Neuronal stem cell (in vitro differentiated cells): ENCODE results near the gene FKBP7.
"Not testable (repeated sequence)": the region's sequence is repeated elsewhere in the genome, so short reads cannot be mapped to it uniquely, and the experiment has no call there.

Experiments used
- DNase-seq: peaks from one replicate; pipeline ENCODE4 v3.0.0-alpha.2; 2013; ENCODE audit warnings: low spot score
- H2AFZ ChIP-seq: one replicate; pipeline ENCODE4 v1.6.1; 2013; ENCODE audit warnings: mild to moderate bottlenecking, low read length, inconsistent platforms
- H2AK5ac ChIP-seq: 2 replicates; pipeline ENCODE4 v1.6.1; 2013; ENCODE audit warnings: low read depth, mild to moderate bottlenecking, inconsistent platforms, low read length, moderate library complexity, mixed read lengths
- H2BK120ac ChIP-seq: 2 replicates; pipeline ENCODE4 v1.6.1; 2013; ENCODE audit warnings: low read depth, mild to moderate bottlenecking, inconsistent platforms, low read length, moderate library complexity, mixed read lengths
- H2BK12ac ChIP-seq: one replicate; pipeline ENCODE4 v1.6.1; 2013; ENCODE audit warnings: low read length, inconsistent platforms
- H2BK15ac ChIP-seq: 2 replicates; pipeline ENCODE4 v1.6.1; 2013; ENCODE audit warnings: mild to moderate bottlenecking, low read length, inconsistent platforms, mixed read lengths
- H2BK5ac ChIP-seq: one replicate; pipeline ENCODE4 v1.6.1; 2013; ENCODE audit warnings: inconsistent platforms, mild to moderate bottlenecking, low read length, moderate library complexity
- H3K14ac ChIP-seq: one replicate; pipeline ENCODE4 v1.6.1; 2013; ENCODE audit warnings: low read length, inconsistent platforms
- H3K18ac ChIP-seq: 2 replicates; pipeline ENCODE4 v1.6.1; 2013; ENCODE audit warnings: low read length, inconsistent platforms
- H3K23ac ChIP-seq: 2 replicates; pipeline ENCODE4 v1.6.1; 2013; ENCODE audit warnings: low read depth, mild to moderate bottlenecking, mixed read lengths, low read length, inconsistent platforms; ENCODE audit not compliant: poor library complexity
- H3K27ac ChIP-seq: replicated peaks from 3 replicates; pipeline ENCODE4 v1.5.1; 2013; ENCODE audit warnings: low read length, inconsistent platforms
- H3K27me3 ChIP-seq, 3 experiments: 2 replicates each; pipeline ENCODE4 v1.6.1; 2013; ENCODE audit warnings: low read length in 3 of 3, mild to moderate bottlenecking in 2 of 3, inconsistent platforms in 1 of 3, low read depth in 1 of 3, mixed read lengths in 1 of 3, moderate library complexity in 1 of 3; ENCODE audit not compliant: control insufficient read depth in 3 of 3, insufficient read depth in 3 of 3
- H3K36me3 ChIP-seq, 2 donors: replicated peaks in 1 of 2; 2 replicates each; pipeline ENCODE4 v1.6.1; 2013; ENCODE audit warnings: low read length in 2 of 2; ENCODE audit not compliant: control insufficient read depth in 2 of 2, insufficient read depth in 2 of 2
- H3K4ac ChIP-seq: 2 replicates; pipeline ENCODE4 v1.6.1; 2013; ENCODE audit warnings: inconsistent platforms, mild to moderate bottlenecking, low read length, moderate library complexity
- H3K4me1 ChIP-seq, 2 donors: 1 replicate in 1 of 2; 2 replicates in 1 of 2; pipeline ENCODE4 v1.6.1; 2013; ENCODE audit warnings: low read length in 2 of 2, low read depth in 1 of 2; ENCODE audit not compliant: control insufficient read depth in 2 of 2, insufficient read depth in 1 of 2
- H3K4me2 ChIP-seq: one replicate; pipeline ENCODE4 v1.6.1; 2013; ENCODE audit warnings: mild to moderate bottlenecking, low read length, inconsistent platforms; ENCODE audit not compliant: insufficient read depth, poor library complexity, severe bottlenecking
- H3K4me3 ChIP-seq, 2 donors: 2 replicates each; pipeline ENCODE4 v1.5.1; 2013; ENCODE audit warnings: low read length in 2 of 2, mild to moderate bottlenecking in 2 of 2, inconsistent platforms in 1 of 2, moderate library complexity in 1 of 2
- H3K79me1 ChIP-seq: one replicate; pipeline ENCODE4 v1.6.1; 2013; ENCODE audit warnings: low read depth, mild to moderate bottlenecking, inconsistent platforms, low read length, moderate library complexity
- H3K9ac ChIP-seq: one replicate; pipeline ENCODE4 v1.6.1; 2013; ENCODE audit warnings: mild to moderate bottlenecking, low read depth, low read length, inconsistent platforms; ENCODE audit not compliant: poor library complexity
- H3K9me3 ChIP-seq, 2 donors: replicated peaks in 1 of 2; 2 replicates each; pipeline versions ENCODE3 to v1.6.1; 2013; ENCODE audit warnings: low read length in 2 of 2, mild to moderate bottlenecking in 2 of 2, inconsistent platforms in 1 of 2, low read depth in 1 of 2, mixed read lengths in 1 of 2, moderate library complexity in 1 of 2; ENCODE audit not compliant: control insufficient read depth in 2 of 2, insufficient read depth in 1 of 2
- H4K8ac ChIP-seq: one replicate; pipeline ENCODE4 v1.6.1; 2013; ENCODE audit warnings: low read depth, mild to moderate bottlenecking, inconsistent platforms, low read length, moderate library complexity
- H4K91ac ChIP-seq: one replicate; pipeline ENCODE4 v1.6.1; 2013; ENCODE audit warnings: low read length, low read depth, mild to moderate bottlenecking, inconsistent platforms; ENCODE audit not compliant: poor library complexity
- WGBS, 2 donors: extraction: QIAGEN DNeasy Blood & Tissue Kit; methylation state at CpG; one replicate each; pipeline ENCODE4 v1.1.7; 2013; ENCODE audit warnings: missing lambda C conversion rate in 2 of 2, mixed read lengths in 1 of 2; ENCODE audit not compliant: insufficient read length in 2 of 2, insufficient replicate concordance in 1 of 2; ENCODE audit errors: extremely low coverage in 2 of 2; 5-methylcytosine and 5-hydroxymethylcytosine counted together

The FKBP7 gene

DNA sequence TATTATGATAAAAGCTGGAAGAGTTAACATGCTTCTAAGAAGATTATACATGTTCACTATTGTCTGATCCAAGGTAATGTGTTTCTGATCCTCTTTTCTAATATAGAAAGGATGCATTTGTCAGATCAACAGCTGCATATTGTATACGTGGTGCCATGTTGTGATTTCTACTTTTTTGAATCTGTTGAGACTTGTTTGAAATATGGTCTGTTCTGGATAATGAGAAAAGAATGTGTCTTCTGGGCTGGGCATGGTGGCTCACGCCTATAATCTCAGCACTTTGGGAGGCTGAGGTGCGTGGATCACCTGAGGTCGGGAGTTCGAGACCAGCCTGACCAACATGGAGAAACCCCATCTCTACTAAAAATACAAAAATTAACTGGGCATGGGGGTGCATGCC, 54.7 kb downstream of the FKBP7 start:
- not testable (repeated sequence) for H2AFZ ChIP-seq, H4K8ac ChIP-seq, H4K91ac ChIP-seq, H3K14ac ChIP-seq, H3K9ac ChIP-seq, DNase-seq, H2BK120ac ChIP-seq, H3K4ac ChIP-seq, H3K23ac ChIP-seq, H3K4me2 ChIP-seq, H3K18ac ChIP-seq, H2BK5ac ChIP-seq, H2BK15ac ChIP-seq, H3K27ac ChIP-seq, H3K9me3 ChIP-seq, H3K4me3 ChIP-seq, H3K79me1 ChIP-seq, H2BK12ac ChIP-seq, H3K27me3 ChIP-seq, H3K4me1 ChIP-seq, H2AK5ac ChIP-seq
- H3K36me3 ChIP-seq, result peaks cover 4 to 27% of the 10 kb centered on the region in 2 donors
- no CpG with 5 or more reads among the region's 5 CpGs for WGBS, 2 donors

DNA sequence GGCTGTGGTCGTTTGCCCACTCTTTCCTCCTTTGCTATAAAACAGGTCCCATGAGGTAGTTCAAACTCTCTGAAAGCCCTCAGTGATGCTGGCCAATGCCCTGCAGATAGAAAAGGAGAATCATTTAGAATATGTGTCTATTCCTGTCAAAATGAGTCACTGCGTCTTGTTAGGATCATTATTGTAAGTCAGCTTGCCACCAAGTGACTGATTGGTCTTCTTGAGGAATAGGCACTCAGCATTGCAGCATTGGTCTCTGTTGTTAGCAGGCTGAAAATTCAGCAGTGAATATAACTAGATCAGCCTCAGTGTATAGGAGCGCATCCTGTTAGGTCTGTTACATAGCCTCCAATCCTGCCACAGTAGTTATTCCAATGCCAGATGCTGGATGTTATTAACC, 56.3 kb downstream of the FKBP7 start:
- Histone ChIP-seq H2AK5ac (no peak overlapping the region), H3K23ac (no peak overlapping the region), H2BK12ac (no peak overlapping the region), H4K91ac (no peak overlapping the region), H3K4me2 (no peak overlapping the region), H2AFZ (no peak overlapping the region), H2BK5ac (no peak overlapping the region), H3K27me3 (no peaks in the 10 kb centered on the region), H3K27ac (no peak overlapping the region), H3K18ac (no peak overlapping the region), H4K8ac (no peak overlapping the region), H3K4ac (no peak overlapping the region), H3K79me1 (no peaks in the 10 kb centered on the region), H2BK120ac (no peak overlapping the region), H2BK15ac (no peak overlapping the region), H3K36me3 (peaks cover 4 to 16% of the 10 kb centered on the region in 2 donors), H3K4me3 (no peak overlapping the region), H3K9ac (no peak overlapping the region), H3K9me3 (peaks cover 0 to 9% of the 10 kb centered on the region in 2 donors), H3K4me1 (no peaks in the 10 kb centered on the region), H3K14ac (no peak overlapping the region)
- WGBS, 2 donors, result no CpG with 5 or more reads among the region's 3 CpGs
- DNase-seq, result no peak

DNA sequence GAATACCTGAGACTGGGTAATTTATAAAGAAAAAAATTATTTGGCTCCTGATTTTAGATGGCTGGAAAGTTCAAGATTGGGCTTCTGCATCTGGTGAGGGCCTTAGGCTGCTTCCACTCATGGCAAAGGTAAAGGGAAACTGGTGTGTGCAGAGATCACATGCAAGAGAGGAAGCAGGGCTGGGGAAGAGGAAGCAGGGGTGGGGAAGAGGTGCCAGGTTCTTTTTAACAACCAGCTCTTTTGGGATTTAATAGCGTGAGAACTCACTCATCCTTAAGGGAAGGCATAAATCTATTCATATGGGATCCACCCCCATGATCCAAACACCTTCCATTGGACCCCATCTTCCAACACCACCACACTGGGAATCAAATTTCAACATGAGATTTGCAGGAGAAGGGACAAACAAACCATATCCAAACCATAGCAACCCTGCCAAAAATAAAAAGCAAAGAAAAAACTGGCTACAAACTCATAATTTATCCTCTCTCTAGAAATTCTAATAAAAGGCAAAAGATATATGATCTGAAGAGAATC, 57.9 kb downstream of the FKBP7 start:
- Histone ChIP-seq H3K9me3 (peaks cover 0 to 4% of the 10 kb centered on the region in 2 donors), H3K4ac (no peak overlapping the region), H3K14ac (no peak overlapping the region), H3K36me3 (peaks cover 2 to 6% of the 10 kb centered on the region in 2 donors), H3K4me2 (no peak overlapping the region), H3K18ac (no peak overlapping the region), H2BK120ac (no peak overlapping the region), H3K27me3 (no peaks in the 10 kb centered on the region), H3K79me1 (no peaks in the 10 kb centered on the region), H4K91ac (no peak overlapping the region), H2BK12ac (no peak overlapping the region), H2BK5ac (no peak overlapping the region), H2BK15ac (no peak overlapping the region), H3K4me3 (no peak overlapping the region), H3K9ac (no peak overlapping the region), H3K27ac (no peak overlapping the region), H3K23ac (no peak overlapping the region), H2AK5ac (no peak overlapping the region), H3K4me1 (no peaks in the 10 kb centered on the region), H2AFZ (no peak overlapping the region), H4K8ac (no peak overlapping the region)
- no CpG with 5 or more reads among the region's 1 CpG for WGBS, 2 donors
- DNase-seq, result no peak

DNA sequence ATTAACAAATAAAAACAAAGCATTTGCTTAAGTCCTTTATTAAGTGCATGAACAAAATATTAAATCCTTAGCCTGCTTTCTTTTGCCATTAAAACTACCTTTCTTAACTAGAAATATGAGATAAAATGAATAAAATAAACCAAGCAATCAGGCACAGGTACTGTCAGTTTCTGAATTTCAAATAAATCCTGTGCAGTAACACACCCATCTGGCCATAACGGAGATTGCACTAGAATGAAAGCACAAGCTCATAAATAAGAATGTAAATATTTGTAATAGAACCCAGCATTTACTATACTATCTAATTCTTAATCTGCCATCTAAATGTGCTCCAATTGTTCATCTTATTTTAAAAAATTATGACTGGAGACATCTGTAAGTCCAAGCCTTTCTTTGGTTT, 59.3 kb downstream of the FKBP7 start:
- H3K4me1 ChIP-seq, result peaks cover 0 to 3% of the 10 kb centered on the region in 2 donors
- H3K9me3 ChIP-seq, result no peaks in the 10 kb centered on the region
- peaks cover 2 to 6% of the 10 kb centered on the region in 2 donors for H3K36me3 ChIP-seq
- H3K79me1 ChIP-seq, result no peaks in the 10 kb centered on the region
- H4K91ac ChIP-seq, result no peak overlapping the region
- H2BK120ac ChIP-seq, result no peak overlapping the region
- H3K18ac ChIP-seq, result no peak overlapping the region
- H3K4ac ChIP-seq, result no peak overlapping the region
- no peak overlapping the region for H4K8ac ChIP-seq
- no peak overlapping the region for H3K23ac ChIP-seq
- no peak overlapping the region for H2BK12ac ChIP-seq
- H3K4me3 ChIP-seq, result no peak overlapping the region
- H2AFZ ChIP-seq, result no peak overlapping the region
- no peak overlapping the region for H2BK5ac ChIP-seq
- no CpG with 5 or more reads among the region's 1 CpG for WGBS, 2 donors
- no peak overlapping the region for H3K27ac ChIP-seq
- no peak overlapping the region for H3K14ac ChIP-seq
- no peak overlapping the region for H3K4me2 ChIP-seq
- H3K27me3 ChIP-seq, result no peaks in the 10 kb centered on the region
- H2AK5ac ChIP-seq, result no peak overlapping the region
- no peak for DNase-seq
- no peak overlapping the region for H3K9ac ChIP-seq
- no peak overlapping the region for H2BK15ac ChIP-seq
